SK-N-SH (cell line): ENCODE data around the gene NRN1L. TPM values are rescaled to one million over a fixed set of nuclear protein-coding genes. Genes with fewer than 3 reads are reported as not detected.

Experiments
- CTCF ChIA-PET: fragments of 300-600, 350-600 bp; formaldehyde crosslinking; extraction: SDS; loops from one replicate; lab custom pipeline; 2021; lab: Yijun Ruan, JAX
- POLR2A ChIA-PET: fragments of 350-600 bp; sonication (Branson Sonifier 250); formaldehyde crosslinking; extraction: SDS; loops from one replicate; lab custom pipeline; 2020; ENCODE audit warnings: antibody characterized with exemption, inconsistent platforms; lab: Yijun Ruan, JAX
- DNase-seq: peaks from one replicate; pipeline ENCODE4 v3.0.0; 2012
- H2AFZ ChIP-seq: fragments of 200-600 bp; sonication (generic); 2 replicates; pipeline ENCODE4 v1.8.1; 2016; ENCODE audit warnings: antibody characterized with exemption, mild to moderate bottlenecking, low read depth
- H3F3A ChIP-seq: fragments of 200-600 bp; sonication (generic); replicated peaks from 2 replicates; pipeline ENCODE3; 2016; ENCODE audit warnings: antibody characterized with exemption, mild to moderate bottlenecking; ENCODE audit not compliant: insufficient read depth
- H3K27ac ChIP-seq, 2 experiments: fragments of 200-500 bp in 1 of 2; fragments of 200-600 bp in 1 of 2; sonication (Bioruptor generic) in 1 of 2; sonication (generic), shearing (Covaris generic) in 1 of 2; 2 replicates each; pipeline versions ENCODE4 v1.5.1 to v1.6.1; 2014 to 2016; ENCODE audit warnings: low read depth in 2 of 2, inconsistent platforms in 1 of 2, low read length in 1 of 2, mild to moderate bottlenecking in 1 of 2, mixed read lengths in 1 of 2
- H3K27me3 ChIP-seq: fragments of 200-600 bp; sonication (generic), shearing (Covaris generic); 2 replicates; pipeline ENCODE4 v1.6.1; 2016; ENCODE audit warnings: mixed run types; ENCODE audit not compliant: insufficient read depth
- H3K36me3 ChIP-seq, 2 experiments: fragments of 200-500 bp in 1 of 2; fragments of 200-600 bp in 1 of 2; sonication (Bioruptor generic) in 1 of 2; sonication (generic) in 1 of 2; replicated peaks in 1 of 2; 2 replicates each; pipeline versions ENCODE3 to v1.5.1; 2014 to 2016; ENCODE audit warnings: low read length in 1 of 2, mild to moderate bottlenecking in 1 of 2; ENCODE audit not compliant: insufficient read depth in 2 of 2, control insufficient read depth in 1 of 2
- H3K4me1 ChIP-seq, 2 experiments: fragments of 200-500 bp in 1 of 2; fragments of 200-600 bp in 1 of 2; sonication (Bioruptor generic) in 1 of 2; sonication (generic), shearing (Covaris generic) in 1 of 2; 2 replicates each; pipeline versions ENCODE4 v1.5.1 to v1.6.1; 2014 to 2016; ENCODE audit warnings: low read depth in 1 of 2, low read length in 1 of 2, mixed run types in 1 of 2; ENCODE audit not compliant: insufficient read depth in 2 of 2, control insufficient read depth in 1 of 2
- H3K4me2 ChIP-seq: fragments of 200-600 bp; sonication (generic), shearing (Covaris generic); 2 replicates; pipeline ENCODE4 v1.6.1; 2017; ENCODE audit warnings: mixed run types
- H3K4me3 ChIP-seq, 2 experiments: fragments of 200-500 bp in 1 of 2; fragments of 200-600 bp in 1 of 2; sonication (Bioruptor generic) in 1 of 2; sonication (generic), shearing (Covaris generic) in 1 of 2; 2 replicates each; pipeline versions ENCODE4 v1.5.1 to v1.8.1; 2014 to 2016; ENCODE audit warnings: low read depth in 2 of 2, inconsistent platforms in 1 of 2, low read length in 1 of 2, mild to moderate bottlenecking in 1 of 2, mixed read lengths in 1 of 2, moderate library complexity in 1 of 2
- H3K79me2 ChIP-seq: fragments of 200-600 bp; sonication (generic); 2 replicates; pipeline ENCODE4 v1.8.1; 2017; ENCODE audit warnings: mild to moderate bottlenecking; ENCODE audit not compliant: insufficient read depth
- H3K9ac ChIP-seq: fragments of 200-600 bp; sonication (generic); 2 replicates; pipeline ENCODE4 v1.6.1; 2017; ENCODE audit warnings: mixed run types
- H3K9me2 ChIP-seq: fragments of 200-600 bp; sonication (generic); 2 replicates; pipeline ENCODE4 v1.6.1; 2017; ENCODE audit warnings: mixed run types
- H3K9me3 ChIP-seq: fragments of 200-600 bp; sonication (generic); 2 replicates; pipeline ENCODE4 v1.6.1; 2017; ENCODE audit warnings: mixed run types, mild to moderate bottlenecking, moderate library complexity
- H4K20me1 ChIP-seq: fragments of 200-600 bp; sonication (generic); 2 replicates; pipeline ENCODE4 v1.6.1; 2017; ENCODE audit warnings: mild to moderate bottlenecking, mixed run types; ENCODE audit not compliant: insufficient read depth
- CHD2 ChIP-seq: fragments of 150-350 bp; IDR thresholded peaks from 2 replicates; pipeline ENCODE4 v1.6.1; 2018; ENCODE audit warnings: low read length; ENCODE audit not compliant: partially characterized antibody
- CTCF ChIP-seq: fragments of 200-600 bp; sonication (generic); IDR thresholded peaks from 2 replicates; pipeline ENCODE4 v1.6.1; 2017; ENCODE audit warnings: antibody characterized with exemption, mild to moderate bottlenecking, moderate library complexity
- EP300 ChIP-seq, 2 experiments: IDR thresholded peaks; 2 replicates each; pipeline versions ENCODE4 v1.4.0 to v1.6.1; 2012; ENCODE audit warnings: borderline replicate concordance in 1 of 2, low read depth in 1 of 2, low read length in 1 of 2
- FOXJ3 ChIP-seq: sonication (generic); formaldehyde crosslinking; IDR thresholded peaks from 2 replicates; pipeline ENCODE4 v1.5.1; 2020; ENCODE audit warnings: mild to moderate bottlenecking, missing genetic modification reagents
- FOXM1 ChIP-seq: IDR thresholded peaks from 2 replicates; pipeline ENCODE4 v1.4.0; 2012; ENCODE audit warnings: low read depth, mild to moderate bottlenecking
- IRF3 ChIP-seq: fragments of 150-350 bp; IDR thresholded peaks from 2 replicates; pipeline ENCODE4 v1.6.1; 2016; ENCODE audit warnings: mild to moderate bottlenecking, low read depth, low read length
- MEF2A ChIP-seq: IDR thresholded peaks from 2 replicates; pipeline ENCODE4 v1.4.0; 2012; ENCODE audit warnings: low read depth, borderline replicate concordance
- MXI1 ChIP-seq: IDR thresholded peaks from 2 replicates; pipeline ENCODE4 v1.6.1; 2012; ENCODE audit warnings: mild to moderate bottlenecking, low read depth, low read length, improper control_type of control experiment
- NFIC ChIP-seq: IDR thresholded peaks from 2 replicates; pipeline ENCODE4 v1.4.0; 2012; ENCODE audit warnings: borderline replicate concordance
- NRF1 ChIP-seq: IDR thresholded peaks from 2 replicates; pipeline ENCODE4 v1.6.1; 2012; ENCODE audit warnings: low read depth, mild to moderate bottlenecking, low read length
- POLR2AphosphoS5 ChIP-seq: IDR thresholded peaks from 2 replicates; pipeline ENCODE4 v1.6.1; 2012; ENCODE audit warnings: low read depth, low read length
- RAD21 ChIP-seq: IDR thresholded peaks from 2 replicates; pipeline ENCODE4 v1.6.1; 2012; ENCODE audit warnings: mild to moderate bottlenecking, low read length
- SMC3 ChIP-seq: IDR thresholded peaks from 2 replicates; pipeline ENCODE4 v1.6.1; 2012; ENCODE audit warnings: low read depth, low read length, improper control_type of control experiment
- TAF1 ChIP-seq: IDR thresholded peaks from 2 replicates; pipeline ENCODE4 v1.6.1; 2012; ENCODE audit warnings: low read depth, mild to moderate bottlenecking, low read length, moderate library complexity, borderline replicate concordance
- TCF12 ChIP-seq: IDR thresholded peaks from 2 replicates; pipeline ENCODE4 v1.4.0; 2012
- TEAD4 ChIP-seq: IDR thresholded peaks from 2 replicates; pipeline ENCODE4 v1.4.0; 2012; ENCODE audit warnings: mild to moderate bottlenecking, borderline replicate concordance; ENCODE audit not compliant: insufficient read depth
- USF2 ChIP-seq: fragments of 150-350 bp; IDR thresholded peaks from 2 replicates; pipeline ENCODE4 v1.6.1; 2017; ENCODE audit warnings: antibody characterized with exemption, low read length, low read depth, borderline replicate concordance
- WGBS: methylation state at CpG from one replicate; pipeline ENCODE4 v1.1.6; 2017; ENCODE audit warnings: low lambda C conversion rate; 5-methylcytosine and 5-hydroxymethylcytosine counted together
- polyA plus RNA-seq, 3 experiments: library from polyadenylated mRNA; depleted of rRNA; stranded (reverse); fragments of >200 nt; gene quantifications; 2 replicates each; pipeline ENCODE4 v1.2.3, GENCODE V29; 2012
- TF ChIP-seq, protein P1 (sequence below): IDR thresholded peaks from 2 replicates; pipeline ENCODE4 v1.4.0; 2012; ENCODE audit warnings: low read depth

The NRN1L gene
- polyA plus RNA-seq, 1 of the 3 experiments (the other 2 are of a cell fraction) = 0.41 TPM

- H3K36me3 ChIP-seq = peaks cover 12 to 66% of the 10 kb centered on the region in 2 experiments
- POLR2A ChIA-PET = interaction anchor here (1.0 to 3.5 kb wide), 6 partner anchors 10 to 52 kb away, joined by 3 to 12 read pairs (median 6); partner anchors contain the start of gene EDC4
- WGBS = 57% methylated on average over 6 of the region's 6 CpGs
- no peak overlapping the region for H3K4me3 ChIP-seq
- H3K79me2 ChIP-seq = no peaks in the 10 kb centered on the region
- no peak overlapping the region for H3K9ac ChIP-seq
- no peaks in the 10 kb centered on the region for H3K9me2 ChIP-seq
- TF ChIP-seq USF2 = no peak
- TF ChIP-seq MEF2A = no peak
- TF ChIP-seq FOXJ3 (CRISPR knock-in tag) = no peak
- TF ChIP-seq, protein P1, sequence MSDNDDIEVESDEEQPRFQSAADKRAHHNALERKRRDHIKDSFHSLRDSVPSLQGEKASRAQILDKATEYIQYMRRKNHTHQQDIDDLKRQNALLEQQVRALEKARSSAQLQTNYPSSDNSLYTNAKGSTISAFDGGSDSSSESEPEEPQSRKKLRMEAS = no peak
- no peak for TF ChIP-seq TEAD4
- TF ChIP-seq CHD2 = no peak
- no peak for TF ChIP-seq NFIC
- TF ChIP-seq IRF3 = no peak
- TF ChIP-seq NRF1 = no peak
- no peak for TF ChIP-seq TCF12
- TF ChIP-seq MXI1 = no peak
- TF ChIP-seq FOXM1 = no peak
- no peak for TF ChIP-seq POLR2AphosphoS5
- TF ChIP-seq TAF1 = no peak
- no peak overlapping the region for H3K27ac ChIP-seq
- no peak overlapping the region for H2AFZ ChIP-seq
- DNase-seq = no peak
- H3F3A ChIP-seq = peaks cover 14% of the 10 kb centered on the region
- peaks cover 7 to 13% of the 10 kb centered on the region in 2 experiments; a peak in 2 of 4 replicates for H3K4me1 ChIP-seq
- H3K4me2 ChIP-seq = no peak overlapping the region
- peaks cover 12% of the 10 kb centered on the region for H4K20me1 ChIP-seq
- H3K9me3 ChIP-seq = no peaks in the 10 kb centered on the region
- CTCF ChIA-PET = interaction anchor here (0.6 to 22.4 kb wide), 37 partner anchors 9 to 363 kb away, joined by 3 to 564 read pairs (median 5); partner anchors contain the start of genes CTRL, DDX28, DUS2 and EDC4
- H3K27me3 ChIP-seq = no peaks in the 10 kb centered on the region
Observed at GRCh38 chr16:67883146-67883871, 1.4 kb upstream of the NRN1L start.

- Histone ChIP-seq H3K79me2 (no peaks in the 10 kb centered on the region), H3K4me3 (no peak overlapping the region), H3K27ac (no peak overlapping the region), H4K20me1 (peaks cover 12% of the 10 kb centered on the region), H3K27me3 (no peaks in the 10 kb centered on the region), H3K4me1 (peaks cover 7 to 13% of the 10 kb centered on the region in 2 experiments; a peak in 2 of 4 replicates), H3K9me3 (no peaks in the 10 kb centered on the region), H3K36me3 (peaks cover 9 to 60% of the 10 kb centered on the region in 2 experiments), H3F3A (peaks cover 14% of the 10 kb centered on the region), H3K9ac (no peak overlapping the region), H3K9me2 (no peaks in the 10 kb centered on the region), H3K4me2 (no peak overlapping the region; the same call in 1 of the 2 replicates), H2AFZ (no peak overlapping the region)
- peak; percentile 90 for DNase-seq
- POLR2A ChIA-PET = interaction anchor here (1.7 to 3.5 kb wide), 4 partner anchors 11 to 51 kb away, joined by 5 to 12 read pairs (median 6); partner anchors contain the start of gene EDC4
- CTCF ChIA-PET = interaction anchor here (0.6 to 22.4 kb wide), 40 partner anchors 8 to 363 kb away, joined by 3 to 564 read pairs (median 5); partner anchors contain the start of genes CTRL, DDX28, DUS2 and EDC4
- 17% methylated on average over 6 of the region's 11 CpGs for WGBS
- no peak for TF ChIP-seq MEF2A
- TF ChIP-seq CTCF = peak; percentile 91
- TF ChIP-seq NRF1 = no peak
- peak; percentile 71 for TF ChIP-seq RAD21
- no peak for TF ChIP-seq EP300 (IDR thresholded peaks at IDR 0.05; ENCODE audit: borderline replicate concordance in 1 of 2, low read depth in 1 of 2, low read length in 1 of 2)
- peak; percentile 76 for TF ChIP-seq SMC3
- TF ChIP-seq IRF3 = no peak
- no peak for TF ChIP-seq FOXM1
- no peak for TF ChIP-seq NFIC
Observed at GRCh38 chr16:67883872-67884261, 818 bp upstream of the NRN1L start.
